GM10266 (cell line): ENCODE measurements around the gene DNMT3A.

Source experiments
- DNase-seq: peaks from one replicate; pipeline ENCODE4 v3.0.0; 2012; ENCODE audit errors: extremely low spot score
- CTCF ChIP-seq: IDR thresholded peaks from 2 replicates; pipeline ENCODE4 v1.5.1; 2012; ENCODE audit warnings: mild to moderate bottlenecking, low read depth; ENCODE audit not compliant: control insufficient read depth, insufficient read depth; ENCODE audit errors: missing control alignments

The DNMT3A gene

DNA sequence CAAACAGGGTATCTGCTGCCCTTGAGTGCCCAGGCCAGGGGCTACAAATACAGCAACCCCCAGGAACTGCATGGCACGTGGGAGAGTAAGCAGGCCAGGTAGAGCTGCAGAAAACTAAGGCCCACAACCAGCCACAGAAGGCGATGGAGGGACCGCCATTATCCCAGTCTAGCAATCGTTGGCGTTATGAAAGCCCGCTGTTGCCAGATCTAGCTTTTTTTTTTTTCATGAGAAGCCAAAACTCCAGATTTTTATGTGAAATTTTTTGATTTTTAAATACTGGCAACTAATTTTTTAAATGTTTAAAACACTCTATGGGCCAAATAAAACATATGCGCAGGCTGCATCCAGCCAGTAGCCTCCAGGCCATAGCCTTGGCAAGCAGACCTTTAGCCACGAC lies 59.8 kb downstream of the DNMT3A start:
- TF ChIP-seq CTCF: no peak
- DNase-seq: no peak

DNA sequence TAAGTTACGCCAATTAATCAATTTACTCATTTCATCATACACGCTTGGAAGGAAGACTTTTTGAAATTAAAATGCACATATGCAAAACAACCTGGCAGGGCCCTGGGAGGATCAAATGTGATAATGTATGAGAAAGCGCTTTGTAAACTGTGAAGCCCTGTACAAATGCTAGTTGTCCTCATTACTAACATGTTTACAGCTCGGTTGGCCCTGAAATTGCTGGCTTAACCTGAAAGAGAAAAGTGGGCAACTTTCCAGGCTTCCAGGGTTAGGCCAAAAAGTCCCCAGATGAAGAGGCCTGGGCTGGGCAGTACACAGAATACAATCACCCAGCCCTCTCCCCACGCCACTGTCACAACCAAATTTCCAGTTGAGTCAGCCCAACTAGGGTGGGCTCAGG lies 60.2 kb downstream of the DNMT3A start:
- TF ChIP-seq CTCF: no peak
- no peak for DNase-seq

DNA sequence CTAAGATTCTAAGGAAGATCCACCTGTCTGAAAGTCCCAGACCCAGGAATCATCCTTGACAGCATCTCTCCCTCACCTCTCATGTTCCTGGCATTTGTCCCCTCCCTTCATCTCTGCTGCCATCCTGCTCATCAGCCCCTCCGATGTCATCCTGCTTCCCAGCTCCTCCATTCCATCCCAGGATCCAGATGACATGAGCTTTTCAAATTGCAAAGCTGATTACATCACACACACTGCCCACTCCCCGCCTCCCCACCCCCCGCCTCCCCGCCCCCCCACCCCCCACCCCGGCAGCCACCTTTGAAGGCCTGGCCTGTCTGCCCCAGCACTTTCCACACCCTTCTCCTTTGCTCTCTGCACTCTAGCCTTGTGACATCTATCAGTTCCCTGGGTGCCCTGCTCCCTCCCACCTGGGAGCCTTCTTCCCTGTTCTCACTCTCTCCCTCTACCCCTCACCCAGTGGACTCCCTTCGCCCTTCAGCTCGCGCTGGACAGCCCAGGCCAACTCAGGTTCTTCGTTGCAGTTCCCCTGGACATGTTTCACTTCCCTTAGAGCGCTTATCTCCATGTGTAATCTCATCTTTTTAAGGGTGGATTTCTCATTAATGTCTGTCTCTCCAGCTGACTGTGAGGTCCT lies 61.6 kb downstream of the DNMT3A start:
- DNase-seq: no peak
- no peak for TF ChIP-seq CTCF

DNA sequence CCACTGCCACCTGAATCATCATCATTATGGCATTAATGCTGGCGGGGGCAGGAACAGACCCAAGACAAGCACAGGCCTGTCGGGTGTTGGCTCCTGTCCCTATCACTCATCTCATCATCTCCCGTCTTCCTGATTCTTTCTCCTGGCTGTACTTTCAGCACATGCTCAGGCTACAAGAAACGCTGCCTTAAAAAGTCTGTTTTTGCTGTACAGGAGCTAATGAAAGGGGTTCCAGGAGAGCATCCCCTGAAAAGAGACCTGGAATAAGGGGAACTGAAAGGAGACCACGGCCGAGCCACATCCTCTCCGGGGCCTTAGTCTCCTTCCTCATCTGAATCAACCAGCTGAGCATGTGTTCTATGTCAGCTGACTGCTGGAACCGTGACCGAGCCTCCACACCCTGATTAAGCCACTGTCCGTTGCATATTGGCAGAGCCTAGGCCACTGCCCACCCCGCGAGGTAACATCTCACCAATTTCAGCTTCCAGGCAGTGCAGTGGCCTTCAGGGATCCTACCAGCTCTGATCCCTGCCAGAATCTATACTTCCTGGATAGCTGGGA lies 62.6 kb downstream of the DNMT3A start:
- TF ChIP-seq CTCF: no peak
- DNase-seq: peak; percentile 86

DNA sequence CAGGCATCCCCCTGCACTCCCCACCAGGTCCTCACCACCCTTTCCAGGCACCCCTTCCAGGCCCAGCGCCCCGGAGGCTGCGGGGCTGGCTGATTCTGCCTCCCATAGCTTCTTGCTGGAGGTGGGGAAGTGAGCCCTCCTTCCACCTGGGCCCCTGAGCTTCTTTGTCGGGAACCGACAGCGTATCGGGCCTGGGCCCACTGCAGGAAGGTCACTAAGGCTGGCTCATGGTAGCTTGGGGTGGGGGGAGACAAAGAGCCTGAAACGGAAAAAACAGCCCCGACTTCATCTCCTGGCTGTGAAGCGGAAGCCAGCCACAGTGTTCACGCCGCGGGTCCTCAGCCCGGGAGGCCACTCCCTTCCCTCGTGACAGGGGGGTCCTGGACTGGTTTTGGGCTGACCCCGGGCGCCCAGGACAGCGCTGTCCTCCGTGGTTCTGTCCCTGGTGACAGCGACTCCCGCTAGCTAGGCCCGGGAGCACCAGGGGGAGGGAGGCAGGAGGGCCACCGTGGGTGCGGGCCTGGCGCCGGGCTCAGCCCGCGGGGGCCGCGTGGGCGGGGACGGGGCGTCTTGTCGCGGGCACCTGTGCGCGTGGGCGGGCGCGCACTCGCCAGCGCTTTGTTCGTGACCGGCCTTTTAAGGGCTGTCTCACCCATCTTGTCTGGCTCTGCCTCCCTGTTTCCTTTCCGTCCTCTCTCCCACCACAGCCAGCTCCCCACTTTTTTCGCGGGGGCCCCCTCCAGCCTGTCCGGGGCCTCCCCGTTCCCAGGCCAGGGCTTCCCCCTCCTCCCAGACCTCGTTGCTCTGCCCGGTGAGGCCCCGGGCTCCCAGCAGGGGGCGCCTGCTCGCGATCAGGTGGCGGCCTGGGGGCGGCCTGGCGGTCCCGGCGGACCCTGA lies 64.9 kb downstream of the DNMT3A start:
- TF ChIP-seq CTCF: peak; percentile 95
- peak; percentile 95 for DNase-seq

GRCh38 chr2:25275575-25275965 lies 66.2 kb downstream of the DNMT3A start:
- no peak for TF ChIP-seq CTCF
- DNase-seq: no peak
